Vagina (tissue), 2 donors: ENCODE measurements around the gene SNRNP70.

Experiments used
- POLR2A ChIP-seq, 2 donors: fragments of 450-650 bp; IDR thresholded peaks; one replicate each; pipeline ENCODE4 v1.6.1; 2017; ENCODE audit warnings: antibody characterized with exemption in 2 of 2, mild to moderate bottlenecking in 2 of 2, moderate library complexity in 2 of 2
- TF ChIP-seq, protein P1 (sequence below), 3 experiments: fragments of 450-650 bp in 2 of 3; fragments of 200-600 bp in 1 of 3; sonication (generic) in 1 of 3; IDR thresholded peaks; one replicate each; pipeline ENCODE4 v1.5.1; 2017 to 2019; ENCODE audit warnings: antibody characterized with exemption in 3 of 3, mild to moderate bottlenecking in 2 of 3, moderate library complexity in 2 of 3

DNA sequence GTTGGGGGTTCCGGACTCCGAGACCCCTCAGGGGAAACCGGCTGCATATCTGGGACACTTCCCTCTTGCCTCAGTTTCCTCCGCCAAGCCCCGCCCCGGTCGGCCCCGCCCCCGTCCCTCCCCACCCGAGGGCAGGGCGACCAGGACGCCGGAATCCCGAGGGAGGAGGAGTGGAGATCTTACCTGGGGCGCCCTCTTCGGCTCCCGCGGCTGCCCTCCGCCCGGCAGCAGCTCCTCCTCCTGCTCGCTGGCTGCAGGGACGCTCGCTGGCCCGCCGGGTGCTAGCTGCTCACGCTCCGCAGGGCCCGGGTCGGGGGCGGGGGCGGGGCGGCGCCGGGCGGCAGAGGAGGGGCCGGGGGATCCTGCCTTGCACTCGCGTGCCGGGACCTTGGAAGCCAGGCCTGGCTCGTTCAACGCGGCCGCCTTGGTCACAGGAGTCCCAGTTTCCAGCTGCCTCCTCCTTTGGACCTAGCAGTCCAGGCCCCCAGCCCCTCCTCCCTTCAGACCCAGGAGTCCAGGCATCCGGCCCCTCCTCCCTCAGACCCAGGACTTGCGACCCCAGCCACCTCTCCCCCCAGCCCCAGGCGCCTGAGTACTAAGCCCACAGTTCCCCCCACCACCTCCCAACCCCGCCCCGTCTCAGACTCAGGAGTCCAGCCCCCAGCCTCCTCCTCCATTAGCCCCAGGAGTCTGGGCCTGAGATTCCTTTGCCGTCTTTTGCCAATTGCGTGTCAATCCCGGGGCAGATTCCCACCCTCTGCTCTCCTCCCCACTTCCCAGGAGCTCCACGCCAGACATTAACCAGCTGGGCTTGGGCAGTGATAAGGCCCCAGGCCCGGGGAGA is 20.3 kb upstream of the SNRNP70 start, which contains the start of gene NTF4:
- TF ChIP-seq, protein P1, sequence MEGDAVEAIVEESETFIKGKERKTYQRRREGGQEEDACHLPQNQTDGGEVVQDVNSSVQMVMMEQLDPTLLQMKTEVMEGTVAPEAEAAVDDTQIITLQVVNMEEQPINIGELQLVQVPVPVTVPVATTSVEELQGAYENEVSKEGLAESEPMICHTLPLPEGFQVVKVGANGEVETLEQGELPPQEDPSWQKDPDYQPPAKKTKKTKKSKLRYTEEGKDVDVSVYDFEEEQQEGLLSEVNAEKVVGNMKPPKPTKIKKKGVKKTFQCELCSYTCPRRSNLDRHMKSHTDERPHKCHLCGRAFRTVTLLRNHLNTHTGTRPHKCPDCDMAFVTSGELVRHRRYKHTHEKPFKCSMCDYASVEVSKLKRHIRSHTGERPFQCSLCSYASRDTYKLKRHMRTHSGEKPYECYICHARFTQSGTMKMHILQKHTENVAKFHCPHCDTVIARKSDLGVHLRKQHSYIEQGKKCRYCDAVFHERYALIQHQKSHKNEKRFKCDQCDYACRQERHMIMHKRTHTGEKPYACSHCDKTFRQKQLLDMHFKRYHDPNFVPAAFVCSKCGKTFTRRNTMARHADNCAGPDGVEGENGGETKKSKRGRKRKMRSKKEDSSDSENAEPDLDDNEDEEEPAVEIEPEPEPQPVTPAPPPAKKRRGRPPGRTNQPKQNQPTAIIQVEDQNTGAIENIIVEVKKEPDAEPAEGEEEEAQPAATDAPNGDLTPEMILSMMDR (IDR thresholded peaks at IDR 0.05) = no peak
- no peak for TF ChIP-seq POLR2A (IDR thresholded peaks at IDR 0.05)
